Sciatic nerve (tissue), 2 donors: ENCODE data around the gene SMIM44. TPM values are rescaled to one million over a fixed set of nuclear protein-coding genes. Genes with fewer than 3 reads are reported as not detected.
"Not testable (repeated sequence)": the region's sequence is repeated elsewhere in the genome, so short reads cannot be mapped to it uniquely, and the experiment has no call there.

ENCODE experiments used
- ATAC-seq: fragments of 200-7000 bp; cut with Tn5 transposase; one replicate; pipeline ENCODE4 v1.9.1; 2020; ENCODE audit warnings: mild to moderate bottlenecking, moderate library complexity
- DNase-seq: peaks from one replicate; pipeline ENCODE4 v3.0.0-alpha.2; 2020; ENCODE audit warnings: low spot score
- intact Hi-C: fragments of 100-400 bp; cut with DNase I; formaldehyde crosslinking; loops from one replicate; pipeline ENCODE4 v1.14.2; 2022
- total RNA-seq: library from RNA; stranded (reverse); fragmentation: NEBNext Ultra II Directional; extraction: Animal tissue kit (Norgen Biotek cat#: 25700); gene quantifications from one replicate; pipeline ENCODE4 v1.2.1, GENCODE V29; 2021
- donor health status: DM: no; HTN: no; CAD: no.
- donor health status: DM: no; HTN: no; CAD: no.

The SMIM44 gene
- total RNA-seq, 1 donor from 2014 or later: not detected

DNA sequence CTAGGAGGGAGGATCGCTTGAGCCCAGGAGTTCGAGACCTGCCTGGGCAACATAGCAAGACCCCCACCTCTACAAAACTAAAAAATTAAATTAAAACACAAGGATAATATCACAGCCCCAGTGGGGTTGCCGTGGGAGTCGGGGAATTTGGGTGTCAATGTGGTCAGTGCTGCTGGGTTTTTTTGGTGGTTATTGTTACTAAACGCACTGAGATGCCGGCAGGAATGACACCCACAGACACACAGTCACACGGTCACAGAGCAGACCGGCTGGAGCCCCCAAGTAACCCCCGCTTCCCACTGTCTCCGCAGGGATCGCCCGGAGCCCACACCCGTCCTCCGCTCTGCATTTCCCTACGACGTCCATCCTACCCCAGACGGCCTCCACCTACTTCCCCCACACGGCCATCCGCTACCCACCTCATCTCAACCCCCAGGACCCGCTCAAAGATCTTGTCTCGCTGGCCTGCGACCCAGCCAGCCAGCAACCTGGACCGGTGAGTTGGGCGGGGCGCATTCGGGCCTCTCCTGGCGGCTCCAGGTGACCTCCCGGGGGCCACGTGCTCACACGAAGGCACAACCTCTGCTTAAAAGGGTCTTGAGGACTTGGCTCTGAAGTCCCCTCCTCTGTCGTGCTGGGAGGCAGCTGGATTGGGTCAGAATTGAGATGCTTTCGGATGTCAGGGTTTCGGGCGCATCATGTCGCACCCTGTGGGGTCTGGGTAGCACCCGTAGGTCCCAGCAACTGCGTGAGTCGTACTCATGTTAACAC lies 30.9 kb downstream of the SMIM44 start:
- no peak for ATAC-seq
- DNase-seq: no peak
- intact Hi-C loops: no loop called here

DNA sequence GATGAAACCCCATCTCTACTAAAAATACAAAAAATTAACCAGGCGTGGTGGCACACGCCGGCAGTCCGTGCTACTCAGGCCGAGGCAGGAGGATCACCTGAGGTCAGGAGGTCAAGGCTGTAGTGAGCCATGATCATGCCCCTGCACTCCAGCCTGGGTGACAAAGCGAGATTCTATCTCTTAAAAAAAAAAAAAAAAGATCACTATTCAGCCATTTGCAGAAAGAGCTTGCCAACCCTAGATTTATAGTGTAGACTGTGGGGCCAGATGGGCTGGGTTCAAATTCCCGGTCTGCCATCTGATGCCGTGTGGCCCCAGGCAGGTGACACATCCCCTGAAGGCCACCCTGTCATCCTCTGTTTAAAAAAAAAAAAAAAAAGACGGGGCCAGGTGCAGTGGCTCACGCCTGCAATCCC lies 31.8 kb downstream of the SMIM44 start:
- no peak for DNase-seq
- intact Hi-C loops: no loop called here
- no peak for ATAC-seq

DNA sequence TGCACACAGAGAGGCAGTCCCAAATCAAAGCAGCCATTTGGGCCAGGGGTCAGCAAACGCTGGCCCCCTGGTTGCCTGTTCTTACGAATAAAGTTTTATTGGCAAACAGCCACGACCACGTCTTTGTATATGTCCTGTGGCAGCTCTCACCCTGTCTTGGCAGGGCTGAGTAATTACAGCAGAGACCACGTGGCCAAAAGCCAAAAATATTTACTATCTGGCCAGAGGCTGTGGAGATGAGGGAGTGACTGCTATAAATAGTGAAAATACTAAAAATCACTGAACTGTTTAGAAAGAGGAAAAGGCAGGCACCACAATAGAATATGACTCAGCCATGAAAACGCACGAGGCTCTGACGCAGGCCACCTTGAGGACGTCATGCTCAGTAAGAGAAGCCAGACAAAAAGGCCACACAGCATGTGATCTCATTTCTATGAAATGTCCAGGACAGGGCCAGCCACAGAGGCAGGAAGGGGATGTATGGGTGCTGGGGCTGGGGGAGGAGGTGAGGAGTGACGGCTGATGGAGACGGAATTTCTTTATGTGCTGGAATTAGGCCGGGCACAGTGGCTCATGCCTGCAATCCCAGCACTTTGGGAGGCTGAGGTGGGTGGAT lies 32.3 kb downstream of the SMIM44 start:
- intact Hi-C loops: no loop called here
- ATAC-seq: peak; percentile 78

DNA sequence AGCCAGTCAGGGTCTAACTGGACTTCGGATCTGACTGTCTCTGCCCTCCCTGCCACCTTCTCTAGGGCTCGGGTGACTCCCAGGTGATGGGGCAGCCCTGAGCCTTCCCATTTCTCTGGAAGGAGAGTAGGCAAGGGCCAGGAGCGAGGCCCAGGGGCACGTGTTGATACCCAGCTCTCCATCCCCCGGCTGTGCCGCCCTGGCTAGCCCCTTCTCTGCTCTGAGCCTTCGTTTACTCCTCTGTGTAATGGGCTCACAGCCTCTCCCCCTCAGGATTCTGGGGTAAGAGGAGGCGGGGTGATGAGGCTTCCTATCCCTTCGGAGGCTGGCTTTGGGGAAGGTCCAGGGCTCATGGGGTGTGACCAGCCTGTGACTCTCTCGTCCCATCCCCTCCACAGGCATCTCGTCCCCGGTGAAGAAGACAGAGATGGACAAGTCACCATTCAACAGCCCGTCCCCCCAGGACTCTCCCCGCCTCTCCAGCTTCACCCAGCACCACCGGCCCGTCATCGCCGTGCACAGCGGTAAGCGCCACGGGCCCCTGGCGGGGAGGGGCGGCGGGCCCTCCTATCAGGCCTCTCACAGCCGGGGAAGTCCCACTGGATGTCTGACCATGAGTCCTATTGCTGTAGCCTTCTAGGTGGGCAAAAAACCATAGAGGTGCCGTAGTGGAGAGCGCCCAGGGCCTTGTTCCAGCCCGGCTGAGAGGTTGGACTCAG lies 34.5 kb downstream of the SMIM44 start:
- no peak for DNase-seq
- intact Hi-C loops: no loop called here
- no peak for ATAC-seq

More for the DNA sequence above, 32.3 kb downstream of the SMIM44 start:
- no peak for DNase-seq

GRCh38 chr19:3446657-3447056 lies 36.6 kb downstream of the SMIM44 start:
- ATAC-seq, DNase-seq, intact Hi-C loops: not testable (repeated sequence)

GRCh38 chr19:3444695-3445234 lies 38.5 kb downstream of the SMIM44 start:
- ATAC-seq (no peak), DNase-seq (no peak)
- intact Hi-C loops: no loop called here

- no peak for DNase-seq
- intact Hi-C loops: no loop called here
- ATAC-seq: peak; percentile 70
Measured at GRCh38 chr19:3443840-3444694, 39.2 kb downstream of the SMIM44 start.

GRCh38 chr19:3442487-3443071 lies 40.7 kb downstream of the SMIM44 start:
- intact Hi-C loops: no loop called here
- DNase-seq: no peak
- ATAC-seq: no peak

GRCh38 chr19:3441986-3442329 lies 41.3 kb downstream of the SMIM44 start:
- DNase-seq: no peak
- intact Hi-C loops: no loop called here
- no peak for ATAC-seq

DNA sequence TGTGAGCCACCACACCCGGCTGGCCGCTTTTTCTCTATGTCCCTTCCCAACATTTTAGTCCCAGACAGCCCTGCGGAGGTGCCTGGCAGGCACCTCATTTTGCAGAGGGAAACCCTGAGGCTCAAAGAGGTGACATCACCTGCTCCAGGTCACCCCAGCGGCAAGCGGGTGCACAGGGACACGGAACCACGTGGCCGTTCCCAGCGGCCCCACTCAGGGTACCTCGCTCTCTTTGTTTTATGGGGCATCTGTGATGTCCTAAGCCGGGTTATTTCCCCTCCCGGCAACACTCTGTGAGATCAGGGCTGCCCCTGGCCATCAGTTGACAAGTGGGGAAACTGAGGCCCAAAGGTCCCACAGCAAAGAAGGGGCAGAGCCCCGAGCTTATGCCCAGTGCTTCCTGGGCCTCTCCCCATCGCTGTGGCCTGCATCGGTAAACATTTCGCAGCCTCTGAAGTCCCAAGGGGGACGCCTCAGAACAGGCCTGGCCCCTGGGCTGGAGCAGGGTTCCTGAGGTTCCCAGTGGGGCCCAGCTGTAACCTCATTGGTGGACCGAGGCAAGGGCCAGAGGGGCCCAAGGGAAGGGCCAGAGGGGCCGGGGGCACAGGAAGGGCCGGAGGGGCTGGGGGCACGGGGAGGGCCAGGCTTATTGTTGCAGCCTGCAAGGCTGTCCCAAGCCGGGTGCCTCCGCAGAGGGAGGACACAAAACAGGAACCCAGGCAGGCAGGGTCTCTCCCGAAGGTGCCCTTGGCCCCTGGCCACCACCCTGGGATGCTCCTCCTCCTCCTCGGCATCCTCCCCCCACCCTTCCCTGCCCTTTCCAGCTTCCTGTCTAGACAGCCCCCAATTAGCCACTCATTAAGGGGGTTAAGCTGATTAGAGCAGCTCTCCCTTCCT lies 41.9 kb downstream of the SMIM44 start:
- ATAC-seq (no peak), DNase-seq (no peak)

GRCh38 chr19:3440082-3440481 lies 43.2 kb downstream of the SMIM44 start:
- ATAC-seq (no peak), DNase-seq (no peak)

More for the DNA sequence above, 41.9 kb downstream of the SMIM44 start:
- intact Hi-C loops: no loop called here

DNA sequence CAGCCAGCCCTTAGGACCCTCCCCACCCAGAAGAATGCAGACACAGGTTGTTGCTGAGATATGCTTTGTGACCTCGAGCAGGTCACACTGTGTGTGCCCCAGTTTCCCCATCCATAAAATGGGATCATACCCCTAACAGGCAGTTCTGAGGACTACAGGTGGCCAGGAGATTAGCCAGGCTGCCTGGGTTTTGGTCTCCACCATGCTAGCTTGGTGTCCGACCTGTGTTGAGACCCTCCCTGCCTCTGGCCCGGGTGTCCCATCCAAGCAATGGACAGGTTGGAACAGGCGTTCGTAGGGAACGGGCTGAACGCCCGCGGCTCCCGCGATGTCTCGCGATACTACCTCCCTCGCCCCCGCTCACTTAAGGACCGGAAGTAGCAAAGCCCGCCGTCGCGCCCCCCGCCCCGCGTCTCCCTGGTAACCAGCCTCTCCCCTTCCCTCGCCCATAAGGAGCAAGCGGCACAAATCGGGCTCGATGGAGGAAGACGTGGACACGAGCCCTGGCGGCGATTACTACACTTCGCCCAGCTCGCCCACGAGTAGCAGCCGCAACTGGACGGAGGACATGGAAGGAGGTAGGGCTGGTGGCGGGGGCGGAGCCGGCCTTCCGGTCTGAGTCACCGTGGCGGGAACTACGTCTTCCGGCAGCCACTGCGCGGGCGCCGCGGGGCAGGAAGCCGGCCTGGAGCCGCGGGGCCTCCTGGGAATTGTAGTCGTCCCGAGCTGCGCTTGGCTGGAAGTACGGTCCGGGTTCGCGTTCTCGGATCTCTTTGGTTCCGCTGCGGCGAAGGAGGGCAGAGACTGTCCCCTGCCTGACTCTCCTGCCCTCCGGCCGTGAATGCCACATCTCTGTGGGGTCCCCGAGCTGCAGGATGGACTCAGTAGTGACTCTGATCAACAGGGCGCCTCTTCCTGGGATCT lies 48.3 kb downstream of the SMIM44 start:
- intact Hi-C loops: no loop called here
- ATAC-seq (peak; percentile 97), DNase-seq (peak; percentile 98)

More at GRCh38 chr19:3440082-3440481, 43.2 kb downstream of the SMIM44 start:
- intact Hi-C loops: no loop called here

GRCh38 chr19:3433805-3434540 lies 49.3 kb downstream of the SMIM44 start:
- intact Hi-C loops: no loop called here
- no peak for ATAC-seq
- no peak for DNase-seq

DNA sequence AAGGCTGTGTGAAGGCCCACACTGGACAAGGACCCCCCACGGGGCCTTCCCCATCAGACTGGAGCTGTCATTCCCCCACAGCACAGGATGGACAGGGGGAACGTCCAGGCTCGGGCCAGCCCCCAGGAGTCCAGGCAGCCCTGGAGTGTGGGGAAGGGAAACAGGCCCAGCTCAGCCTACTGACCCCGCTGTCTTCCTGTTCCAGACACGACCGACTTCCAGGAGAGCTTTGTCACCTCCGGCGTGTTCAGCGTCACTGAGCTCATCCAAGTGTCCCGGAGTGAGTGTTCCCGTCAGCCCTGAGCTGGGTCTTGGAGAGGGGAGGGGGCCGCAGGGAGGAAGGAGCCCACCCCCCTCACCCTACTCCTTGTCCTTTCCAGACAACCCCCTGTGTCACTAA lies 49.9 kb downstream of the SMIM44 start:
- DNase-seq (no peak), ATAC-seq (no peak)
- intact Hi-C loops: no loop called here
